ENCODE data around the gene PYGM.

GRCh38 chr11:64718780-64719124 is 41.0 kb downstream of the PYGM start:
- no peak for TF ChIP-seq CTCF (IDR thresholded peaks at IDR 0.05)
- no peak for TF ChIP-seq POLR2A (IDR thresholded peaks at IDR 0.05)
- TF ChIP-seq POLR2AphosphoS5 (IDR thresholded peaks at IDR 0.05), result no peak
